Adipocyte (in vitro differentiated cells): Measurements from ENCODE around the gene SYT11.
"Not testable (repeated sequence)": the region's sequence is repeated elsewhere in the genome, so short reads cannot be mapped to it uniquely, and the experiment has no call there.

ENCODE experiments used
- DNase-seq: peaks from one replicate; pipeline ENCODE4 v3.0.0-alpha.2; 2015; ENCODE audit warnings: low read depth
- H3K27me3 ChIP-seq: replicated peaks from 2 replicates; pipeline ENCODE4 v1.7.0; 2013; ENCODE audit warnings: mild to moderate bottlenecking, low read length, moderate library complexity; ENCODE audit not compliant: control insufficient read depth, insufficient read depth
- H3K36me3 ChIP-seq: 2 replicates; pipeline ENCODE4 v1.7.0; 2013; ENCODE audit warnings: low read length, mild to moderate bottlenecking, moderate library complexity; ENCODE audit not compliant: control insufficient read depth, insufficient read depth, severe bottlenecking
- H3K4me1 ChIP-seq: 2 replicates; pipeline ENCODE4 v1.7.0; 2013; ENCODE audit warnings: mild to moderate bottlenecking, low read length, moderate library complexity; ENCODE audit not compliant: control insufficient read depth, insufficient read depth
- H3K4me3 ChIP-seq: 2 replicates; pipeline ENCODE4 v1.7.0; 2013; ENCODE audit warnings: mild to moderate bottlenecking, low read length, moderate library complexity
- H3K9ac ChIP-seq: 2 replicates; pipeline ENCODE4 v1.7.0; 2013; ENCODE audit warnings: mild to moderate bottlenecking, low read length, moderate library complexity
- H3K9me3 ChIP-seq: 2 replicates; pipeline ENCODE4 v1.7.0; 2013; ENCODE audit warnings: mild to moderate bottlenecking, low read length, moderate library complexity; ENCODE audit not compliant: control insufficient read depth

SYT11 gene

GRCh38 chr1:155909894-155910293, 50.5 kb downstream of the SYT11 start:
- peak overlapping the region; percentile 88 for H3K4me3 ChIP-seq
- no peak overlapping the region for H3K9ac ChIP-seq
- H3K36me3 ChIP-seq, result peaks cover 70% of the 10 kb centered on the region
- peaks cover 17% of the 10 kb centered on the region for H3K4me1 ChIP-seq
- DNase-seq, result peak; percentile 60
- no peaks in the 10 kb centered on the region for H3K9me3 ChIP-seq
- no peaks in the 10 kb centered on the region for H3K27me3 ChIP-seq

- Histone ChIP-seq H3K27me3 (no peaks in the 10 kb centered on the region), H3K9me3 (no peaks in the 10 kb centered on the region), H3K4me3 (peak overlapping the region; percentile 88), H3K9ac (peak overlapping the region; percentile 88), H3K4me1 (peaks cover 17% of the 10 kb centered on the region), H3K36me3 (peaks cover 70% of the 10 kb centered on the region)
- peak; percentile 63 for DNase-seq
Measured at GRCh38 chr1:155910621-155911121, 51.3 kb downstream of the SYT11 start.

- Histone ChIP-seq H3K4me3 (peak within 1 kb of the TSS; percentile 88), H3K9me3 (no peaks in the 10 kb centered on the region), H3K27me3 (no peaks in the 10 kb centered on the region), H3K4me1 (peaks cover 17% of the 10 kb centered on the region), H3K9ac (peak within 1 kb of the TSS; percentile 88), H3K36me3 (peaks cover 70% of the 10 kb centered on the region)
- DNase-seq, result peak; percentile 95
Measured at GRCh38 chr1:155911156-155912055, 52.0 kb downstream of the SYT11 start, which contains the start of gene RIT1. RIT1 (minus strand) TSS chr1:155911349; CDS start chr1:155910761, 588 bp downstream.

- Histone ChIP-seq H3K4me3 (peak overlapping the region; percentile 88), H3K27me3 (no peaks in the 10 kb centered on the region), H3K9ac (peak overlapping the region; percentile 88), H3K36me3 (peaks cover 72% of the 10 kb centered on the region), H3K4me1 (peaks cover 17% of the 10 kb centered on the region), H3K9me3 (no peaks in the 10 kb centered on the region)
- no peak for DNase-seq
Measured at GRCh38 chr1:155912056-155912536, 52.7 kb downstream of the SYT11 start.

GRCh38 chr1:155913969-155914757, 54.8 kb downstream of the SYT11 start:
- Histone ChIP-seq H3K4me1 (peaks cover 17% of the 10 kb centered on the region), H3K4me3 (no peak overlapping the region), H3K36me3 (peaks cover 75% of the 10 kb centered on the region), H3K9ac (no peak overlapping the region), H3K27me3 (no peaks in the 10 kb centered on the region), H3K9me3 (no peaks in the 10 kb centered on the region)
- DNase-seq, result peak; percentile 20

GRCh38 chr1:155918660-155919059, 59.3 kb downstream of the SYT11 start:
- Histone ChIP-seq H3K9ac (no peak overlapping the region), H3K27me3 (no peaks in the 10 kb centered on the region), H3K9me3 (no peaks in the 10 kb centered on the region), H3K4me1 (no peaks in the 10 kb centered on the region), H3K4me3 (no peak overlapping the region), H3K36me3 (peaks cover 97% of the 10 kb centered on the region)
- DNase-seq, result no peak

- H3K4me1 ChIP-seq, result no peaks in the 10 kb centered on the region
- peaks cover 96% of the 10 kb centered on the region for H3K36me3 ChIP-seq
- H3K9me3 ChIP-seq, result no peaks in the 10 kb centered on the region
- H3K9ac ChIP-seq, result no peak overlapping the region
- no peaks in the 10 kb centered on the region for H3K27me3 ChIP-seq
- no peak overlapping the region for H3K4me3 ChIP-seq
- DNase-seq, result no peak
Measured at GRCh38 chr1:155919801-155920200, 60.4 kb downstream of the SYT11 start.

GRCh38 chr1:155920717-155921116, 61.4 kb downstream of the SYT11 start:
- Histone ChIP-seq H3K4me3 (no peak overlapping the region), H3K36me3 (peaks cover 96% of the 10 kb centered on the region), H3K9me3 (no peaks in the 10 kb centered on the region), H3K4me1 (no peaks in the 10 kb centered on the region), H3K9ac (no peak overlapping the region), H3K27me3 (no peaks in the 10 kb centered on the region)
- DNase-seq, result no peak

GRCh38 chr1:155925506-155925905, 66.1 kb downstream of the SYT11 start:
- H3K36me3 ChIP-seq, result peaks cover 98% of the 10 kb centered on the region
- no peak overlapping the region for H3K9ac ChIP-seq
- H3K4me1 ChIP-seq, result peaks cover 4% of the 10 kb centered on the region
- no peaks in the 10 kb centered on the region for H3K9me3 ChIP-seq
- no peak overlapping the region for H3K4me3 ChIP-seq
- no peak for DNase-seq
- no peaks in the 10 kb centered on the region for H3K27me3 ChIP-seq

- Histone ChIP-seq H3K36me3 (peaks cover 89% of the 10 kb centered on the region), H3K4me3 (no peak overlapping the region), H3K4me1 (peaks cover 30% of the 10 kb centered on the region), H3K9ac (no peak overlapping the region), H3K9me3 (no peaks in the 10 kb centered on the region), H3K27me3 (no peaks in the 10 kb centered on the region)
- no peak for DNase-seq
Measured at GRCh38 chr1:155929057-155929456, 69.7 kb downstream of the SYT11 start.

- peak overlapping the region; percentile 99 for H3K4me3 ChIP-seq
- peaks cover 74% of the 10 kb centered on the region for H3K36me3 ChIP-seq
- DNase-seq, H3K9me3 ChIP-seq, H3K27me3 ChIP-seq: not testable (repeated sequence)
- peak overlapping the region; percentile 100 for H3K9ac ChIP-seq
- H3K4me1 ChIP-seq, result peaks cover 30% of the 10 kb centered on the region
Measured at GRCh38 chr1:155930725-155931124, 71.4 kb downstream of the SYT11 start.
